Mucosa of descending colon (tissue), 3 donors: ENCODE measurements around the gene MBTPS1. TPM values are rescaled to one million over a fixed set of nuclear protein-coding genes. Genes with fewer than 3 reads are reported as not detected.

Source experiments
- ATAC-seq: fragments of 200-7000 bp; cut with Tn5 transposase; one replicate; pipeline ENCODE4 v1.9.1; 2020; ENCODE audit warnings: mild to moderate bottlenecking, moderate library complexity
- DNase-seq, 3 donors: peaks; one replicate each; pipeline ENCODE4 v3.0.0-alpha.2; 2020
- H3K36me3 ChIP-seq: fragments of 200-600 bp; one replicate; pipeline ENCODE4 v1.8.0; 2021; ENCODE audit warnings: low read depth, mild to moderate bottlenecking
- H3K4me1 ChIP-seq: fragments of 200-600 bp; one replicate; pipeline ENCODE4 v1.8.0; 2021; ENCODE audit warnings: low read depth, mild to moderate bottlenecking
- H3K4me3 ChIP-seq: fragments of 200-600 bp; one replicate; pipeline ENCODE4 v1.8.0; 2021; ENCODE audit warnings: mild to moderate bottlenecking
- H3K9me3 ChIP-seq: fragments of 200-600 bp; one replicate; pipeline ENCODE4 v1.8.0; 2021; ENCODE audit warnings: mild to moderate bottlenecking
- intact Hi-C, 2 donors: fragments of 100-400 bp; cut with DNase I in 1 of 2; cut with micrococcal nuclease in 1 of 2; formaldehyde crosslinking; loops; one replicate each; pipeline versions ENCODE4 v1.11.0 to v1.11.1; 2022; cut with DNase I, micrococcal nuclease
- total RNA-seq, 3 donors: library from RNA; stranded (reverse); fragmentation: NEBNext Ultra II Directional in 2 of 3; extraction: Animal tissue kit (Norgen Biotek cat#: 25700) in 2 of 3; gene quantifications; one replicate each; pipeline versions ENCODE4 v1.2.1 to v1.2.4, GENCODE V29; 2021 to 2023
- TF ChIP-seq, protein P1 (sequence below): fragments of 200-600 bp; IDR thresholded peaks from one replicate; pipeline ENCODE4 v1.8.0; 2022; ENCODE audit warnings: antibody characterized with exemption, mild to moderate bottlenecking
- donor health status: DM: no; HTN: no; CAD: no; lungs with moderate emphysema.
- donor health status: DM: no; HTN: no; CAD: no.
- donor health status: DM: no; HTN: yes; CAD: no.

Gene MBTPS1
- total RNA-seq, 3 donors from 2014 or later: 66.1 to 97.0 (median 93.4) TPM

GRCh38 chr16:84139628-84140258 is 23.0 kb upstream of the MBTPS1 start:
- Histone ChIP-seq H3K36me3 (no peaks in the 10 kb centered on the region), H3K9me3 (no peaks in the 10 kb centered on the region), H3K4me1 (peaks cover 2% of the 10 kb centered on the region), H3K4me3 (no peak overlapping the region)
- DNase-seq: no peak
- intact Hi-C loops: no loop called here
- TF ChIP-seq, protein P1, sequence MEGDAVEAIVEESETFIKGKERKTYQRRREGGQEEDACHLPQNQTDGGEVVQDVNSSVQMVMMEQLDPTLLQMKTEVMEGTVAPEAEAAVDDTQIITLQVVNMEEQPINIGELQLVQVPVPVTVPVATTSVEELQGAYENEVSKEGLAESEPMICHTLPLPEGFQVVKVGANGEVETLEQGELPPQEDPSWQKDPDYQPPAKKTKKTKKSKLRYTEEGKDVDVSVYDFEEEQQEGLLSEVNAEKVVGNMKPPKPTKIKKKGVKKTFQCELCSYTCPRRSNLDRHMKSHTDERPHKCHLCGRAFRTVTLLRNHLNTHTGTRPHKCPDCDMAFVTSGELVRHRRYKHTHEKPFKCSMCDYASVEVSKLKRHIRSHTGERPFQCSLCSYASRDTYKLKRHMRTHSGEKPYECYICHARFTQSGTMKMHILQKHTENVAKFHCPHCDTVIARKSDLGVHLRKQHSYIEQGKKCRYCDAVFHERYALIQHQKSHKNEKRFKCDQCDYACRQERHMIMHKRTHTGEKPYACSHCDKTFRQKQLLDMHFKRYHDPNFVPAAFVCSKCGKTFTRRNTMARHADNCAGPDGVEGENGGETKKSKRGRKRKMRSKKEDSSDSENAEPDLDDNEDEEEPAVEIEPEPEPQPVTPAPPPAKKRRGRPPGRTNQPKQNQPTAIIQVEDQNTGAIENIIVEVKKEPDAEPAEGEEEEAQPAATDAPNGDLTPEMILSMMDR: no peak
- no peak for ATAC-seq

- Histone ChIP-seq H3K36me3 (no peaks in the 10 kb centered on the region), H3K9me3 (no peaks in the 10 kb centered on the region), H3K4me1 (peaks cover 2% of the 10 kb centered on the region), H3K4me3 (no peak overlapping the region)
- ATAC-seq: no peak
- intact Hi-C loops: no loop called here
- DNase-seq: no peak
- TF ChIP-seq, protein P1: no peak
Measured at GRCh38 chr16:84138824-84139627, 22.3 kb upstream of the MBTPS1 start.

- no peaks in the 10 kb centered on the region for H3K9me3 ChIP-seq
- H3K4me3 ChIP-seq: no peak overlapping the region
- DNase-seq: no peak
- no peak for ATAC-seq
- intact Hi-C loops: no loop called here
- no peaks in the 10 kb centered on the region for H3K36me3 ChIP-seq
- no peaks in the 10 kb centered on the region for H3K4me1 ChIP-seq
- TF ChIP-seq, protein P1: no peak
Measured at GRCh38 chr16:84138500-84138823, 21.7 kb upstream of the MBTPS1 start.

- no peak overlapping the region for H3K4me3 ChIP-seq
- ATAC-seq (no peak), DNase-seq (no peak)
- H3K36me3 ChIP-seq: no peaks in the 10 kb centered on the region
- TF ChIP-seq, protein P1: no peak
- no peaks in the 10 kb centered on the region for H3K9me3 ChIP-seq
- H3K4me1 ChIP-seq: no peaks in the 10 kb centered on the region
- intact Hi-C loops: no loop called here
Measured at GRCh38 chr16:84137769-84138357, 21.1 kb upstream of the MBTPS1 start.

DNA sequence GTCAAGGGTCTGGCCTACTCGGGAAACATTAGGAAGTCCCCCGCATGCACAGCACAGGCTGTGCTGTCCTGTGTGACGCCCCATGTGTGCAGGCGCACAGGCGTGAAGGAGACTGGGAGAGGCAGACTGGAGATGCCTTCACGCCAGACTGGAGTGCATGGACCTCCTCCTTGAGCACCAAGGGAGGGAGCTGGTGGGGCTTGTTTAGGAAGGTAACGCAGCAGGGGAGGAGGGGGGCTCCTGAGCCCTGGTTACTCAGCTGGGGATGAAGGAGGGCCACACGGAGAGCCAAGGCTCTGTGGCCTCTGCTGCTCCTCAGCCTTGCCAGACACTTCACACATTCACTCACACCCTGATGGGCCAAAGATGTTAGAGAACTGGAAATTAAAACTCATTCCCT is 20.5 kb upstream of the MBTPS1 start:
- Histone ChIP-seq H3K4me3 (no peak overlapping the region), H3K4me1 (no peaks in the 10 kb centered on the region), H3K9me3 (no peaks in the 10 kb centered on the region), H3K36me3 (no peaks in the 10 kb centered on the region)
- no peak for ATAC-seq
- DNase-seq: no peak
- TF ChIP-seq, protein P1: no peak
- intact Hi-C loops: no loop called here
